Left lung (tissue), 10 donors: ENCODE measurements around the gene ATP13A1. TPM values are rescaled to one million over a fixed set of nuclear protein-coding genes. Genes with fewer than 3 reads are reported as not detected.

Source experiments
- ATAC-seq: fragments of 200-7000 bp; cut with Tn5 transposase; one replicate; pipeline ENCODE4 v1.9.1; 2020; ENCODE audit warnings: moderate library complexity
- DNase-seq, 4 donors: peaks; one replicate each; pipeline ENCODE4 v3.0.0-alpha.2; 2013 to 2020
- H3K27ac ChIP-seq, 2 donors: fragments of 200-600 bp; sonication (generic) in 1 of 2; one replicate each; pipeline versions ENCODE4 v1.5.0 to v1.8.0; 2020 to 2021
- H3K27me3 ChIP-seq, 2 donors: fragments of 200-600 bp; sonication (generic) in 1 of 2; one replicate each; pipeline versions ENCODE4 v1.5.0 to v1.8.0; 2020 to 2021
- H3K36me3 ChIP-seq, 2 donors: fragments of 200-600 bp; sonication (generic) in 1 of 2; one replicate each; pipeline versions ENCODE4 v1.5.0 to v1.8.0; 2020 to 2021
- H3K4me1 ChIP-seq, 2 donors: fragments of 200-600 bp; one replicate each; pipeline ENCODE4 v1.8.0; 2021
- H3K4me3 ChIP-seq, 2 donors: fragments of 200-600 bp; sonication (generic) in 1 of 2; one replicate each; pipeline versions ENCODE4 v1.5.0 to v1.8.0; 2020 to 2021; ENCODE audit warnings: mild to moderate bottlenecking in 1 of 2
- H3K9me3 ChIP-seq, 2 donors: fragments of 200-600 bp; sonication (generic) in 1 of 2; one replicate each; pipeline versions ENCODE4 v1.5.0 to v1.8.0; 2020 to 2021
- CTCF ChIP-seq, 2 donors: fragments of 200-600 bp; sonication (generic) in 1 of 2; IDR thresholded peaks; one replicate each; pipeline versions ENCODE4 v1.5.0 to v1.8.0; 2021; ENCODE audit warnings: antibody characterized with exemption in 2 of 2
- intact Hi-C, 2 donors: fragments of 100-400 bp; cut with DNase I; formaldehyde crosslinking; loops; one replicate each; pipeline versions ENCODE4 v1.11.2 to v1.14.2; 2022
- polyA plus RNA-seq, 6 donors: library from polyadenylated mRNA; unstranded; fragments of 120-200 nt; gene quantifications; one replicate each; pipeline ENCODE4 v1.2.1, GENCODE V29; 2013; ENCODE audit not compliant: insufficient read length in 6 of 6
- total RNA-seq, 2 donors: library from RNA; stranded (reverse); fragmentation: NEBNext Ultra II Directional; extraction: Animal tissue kit (Norgen Biotek cat#: 25700); gene quantifications; one replicate each; pipeline ENCODE4 v1.2.1, GENCODE V29; 2021
- donor health status: DM: no; HTN: yes; CAD: no.
- donor health status: DM: no; HTN: no; CAD: no.

The ATP13A1 gene
- total and polyA plus RNA-seq, 8 donors, result 39.3 to 74.8 (median 45.5) TPM

GRCh38 chr19:19653597-19654147 lies 9.8 kb downstream of the ATP13A1 start:
- H3K27ac ChIP-seq, result no peak overlapping the region
- intact Hi-C loops, result no loop called here
- H3K4me1 ChIP-seq, result no peaks in the 10 kb centered on the region
- peaks cover 0 to 100% of the 10 kb centered on the region in 2 donors for H3K36me3 ChIP-seq
- no peaks in the 10 kb centered on the region for H3K9me3 ChIP-seq
- no peak overlapping the region for H3K4me3 ChIP-seq
- ATAC-seq (no peak), DNase-seq (peak in 1 of 4 donors; percentile 66)
- no peak for TF ChIP-seq CTCF (IDR thresholded peaks at IDR 0.05)
- H3K27me3 ChIP-seq, result no peaks in the 10 kb centered on the region

- no peak overlapping the region for H3K4me3 ChIP-seq
- peak in 1 of 4 donors; percentile 48 for DNase-seq
- intact Hi-C loops, result no loop called here
- H3K9me3 ChIP-seq, result no peaks in the 10 kb centered on the region
- H3K4me1 ChIP-seq, result no peaks in the 10 kb centered on the region
- H3K27me3 ChIP-seq, result no peaks in the 10 kb centered on the region
- no peak overlapping the region for H3K27ac ChIP-seq
- no peak for TF ChIP-seq CTCF (IDR thresholded peaks at IDR 0.05)
- peaks cover 0 to 100% of the 10 kb centered on the region in 2 donors for H3K36me3 ChIP-seq
- no peak for ATAC-seq
Observed at GRCh38 chr19:19652482-19653295, 10.8 kb downstream of the ATP13A1 start.

- Histone ChIP-seq H3K4me3 (no peak overlapping the region), H3K27me3 (no peaks in the 10 kb centered on the region), H3K9me3 (no peaks in the 10 kb centered on the region), H3K4me1 (no peaks in the 10 kb centered on the region), H3K27ac (no peak overlapping the region), H3K36me3 (peaks cover 0 to 100% of the 10 kb centered on the region in 2 donors)
- DNase-seq, result peak in 1 of 4 donors; percentile 65
- no peak for ATAC-seq
- no peak for TF ChIP-seq CTCF (IDR thresholded peaks at IDR 0.05)
- intact Hi-C loops, result no loop called here
Observed at GRCh38 chr19:19651076-19651475, 12.4 kb downstream of the ATP13A1 start.

GRCh38 chr19:19650331-19650730 lies 13.1 kb downstream of the ATP13A1 start:
- no peak for ATAC-seq
- no peak for TF ChIP-seq CTCF (IDR thresholded peaks at IDR 0.05)
- no peaks in the 10 kb centered on the region for H3K27me3 ChIP-seq
- H3K27ac ChIP-seq, result no peak overlapping the region
- intact Hi-C loops, result no loop called here
- peak in 1 of 4 donors; percentile 61 for DNase-seq
- H3K4me1 ChIP-seq, result no peaks in the 10 kb centered on the region
- H3K36me3 ChIP-seq, result peaks cover 0 to 100% of the 10 kb centered on the region in 2 donors
- H3K4me3 ChIP-seq, result no peak overlapping the region
- H3K9me3 ChIP-seq, result no peaks in the 10 kb centered on the region

- ATAC-seq, result no peak
- DNase-seq, result peak in 1 of 4 donors; percentile 77
- no peaks in the 10 kb centered on the region for H3K9me3 ChIP-seq
- H3K27ac ChIP-seq, result no peak overlapping the region
- no peaks in the 10 kb centered on the region for H3K27me3 ChIP-seq
- no peak for TF ChIP-seq CTCF (IDR thresholded peaks at IDR 0.05)
- intact Hi-C loops, result loop anchor here in 1 of 2 donors (5.0 kb wide), 1 partner anchor 117 kb away; no protein-coding TSS in a partner anchor
- peaks cover 0 to 100% of the 10 kb centered on the region in 2 donors for H3K36me3 ChIP-seq
- no peak overlapping the region for H3K4me3 ChIP-seq
- no peaks in the 10 kb centered on the region for H3K4me1 ChIP-seq
Observed at GRCh38 chr19:19649580-19649995, 13.9 kb downstream of the ATP13A1 start.
